Measurements from ENCODE around the gene AGBL5. TPM values are rescaled to one million over a fixed set of nuclear protein-coding genes. Genes with fewer than 3 reads are reported as not detected.

AGBL5 gene
- total and polyA plus RNA-seq, 4 experiments from 2014 or later, result 7.4 to 14.9 (median 10.8) TPM

GRCh38 chr2:27065128-27065527, 13.7 kb downstream of the AGBL5 start:
- no peaks in the 10 kb centered on the region for H3K27me3 Mint-ChIP-seq
- no peaks in the 10 kb centered on the region for H3K9me3 Mint-ChIP-seq
- H3K36me3 Mint-ChIP-seq, result peaks cover 35 to 58% of the 10 kb centered on the region in 2 donors
- peaks cover 26% of the 10 kb centered on the region for H3K36me3 ChIP-seq (ENCODE audit: insufficient read depth, low read length)
- peaks cover 25 to 42% (median 39%) of the 10 kb centered on the region in 4 donors for H3K4me1 Mint-ChIP-seq
- peaks cover 16% of the 10 kb centered on the region for H3K4me1 ChIP-seq (ENCODE audit: insufficient read depth, low read length)
- H3K9me3 ChIP-seq (ENCODE audit: control insufficient read depth in 1 of 2, low read length in 2 of 2), result no peaks in the 10 kb centered on the region
- no peak overlapping the region for H3K4me3 ChIP-seq (ENCODE audit: low read length in 2 of 2)
- POLR2A ChIA-PET (ENCODE audit: partially characterized antibody), result interaction anchor here (1.4 to 8.1 kb wide), 5 partner anchors 8 to 20 kb away, joined by 4 to 53 read pairs (median 5); partner anchors contain the start of gene AGBL5
- intact Hi-C loops (cut with micrococcal nuclease), result no loop called here
- CTCF ChIA-PET (ENCODE audit: partially characterized antibody), result interaction anchor here (1.1 to 1.4 kb wide), 3 partner anchors 12 to 16 kb away, joined by 4 to 5 read pairs (median 4); partner anchors contain the start of gene AGBL5
- H3K27me3 ChIP-seq (ENCODE audit: insufficient read depth, low read length), result no peaks in the 10 kb centered on the region
- H3K4me3 Mint-ChIP-seq, result no peak overlapping the region
- peak overlapping the region in 2 of 7 donors; percentile 33 to 88 for H3K27ac Mint-ChIP-seq
- H3K27ac ChIP-seq (ENCODE audit: low read depth, low read length), result no peak overlapping the region
- no peak for DNase-seq

GRCh38 chr2:27067385-27067784, 15.9 kb downstream of the AGBL5 start:
- Histone ChIP-seq H3K27ac (ENCODE audit: low read depth, low read length) (no peak overlapping the region), H3K27me3 (ENCODE audit: insufficient read depth, low read length) (no peaks in the 10 kb centered on the region), H3K36me3 (ENCODE audit: insufficient read depth, low read length) (peaks cover 26% of the 10 kb centered on the region), H3K9me3 (ENCODE audit: control insufficient read depth in 1 of 2, low read length in 2 of 2) (no peaks in the 10 kb centered on the region), H3K4me1 (ENCODE audit: insufficient read depth, low read length) (peaks cover 30% of the 10 kb centered on the region), H3K4me3 (ENCODE audit: low read length in 2 of 2) (no peak overlapping the region)
- no peak overlapping the region for H3K4me3 Mint-ChIP-seq
- peaks cover 34 to 63% of the 10 kb centered on the region in 2 donors for H3K36me3 Mint-ChIP-seq
- intact Hi-C loops (cut with micrococcal nuclease), result no loop called here
- no peaks in the 10 kb centered on the region for H3K9me3 Mint-ChIP-seq
- peak overlapping the region in 1 of 7 donors; percentile 18 for H3K27ac Mint-ChIP-seq
- ChIA-PET POLR2A (ENCODE audit: partially characterized antibody) (interaction anchor here (0.9 to 18.9 kb wide), 3 partner anchors 12 to 67 kb away, joined by 4 to 402 read pairs (median 187); partner anchors contain the start of genes AGBL5, KHK and PREB), CTCF (ENCODE audit: partially characterized antibody) (interaction anchor here (1.8 to 2.8 kb wide), 2 partner anchors 15 to 17 kb away, joined by 4 to 8 read pairs; partner anchors contain the start of gene AGBL5)
- H3K4me1 Mint-ChIP-seq, result peaks cover 30 to 60% (median 53%) of the 10 kb centered on the region in 4 donors
- no peaks in the 10 kb centered on the region for H3K27me3 Mint-ChIP-seq
- DNase-seq, result no peak

- Histone ChIP-seq H3K9me3 (ENCODE audit: control insufficient read depth in 1 of 2, low read length in 2 of 2) (no peaks in the 10 kb centered on the region), H3K4me3 (ENCODE audit: low read length in 2 of 2) (no peak overlapping the region), H3K4me1 (ENCODE audit: insufficient read depth, low read length) (peaks cover 46% of the 10 kb centered on the region), H3K27ac (ENCODE audit: low read depth, low read length) (peak overlapping the region; percentile 95), H3K27me3 (ENCODE audit: insufficient read depth, low read length) (no peaks in the 10 kb centered on the region), H3K36me3 (ENCODE audit: insufficient read depth, low read length) (peaks cover 26% of the 10 kb centered on the region)
- Mint-ChIP-seq H3K4me1 (peaks cover 31 to 71% (median 60%) of the 10 kb centered on the region in 4 donors), H3K36me3 (peaks cover 24 to 47% of the 10 kb centered on the region in 2 donors), H3K27me3 (no peaks in the 10 kb centered on the region), H3K4me3 (peak overlapping the region in 7 of 8 donors; percentile 6 to 97 (median 36)), H3K9me3 (no peaks in the 10 kb centered on the region), H3K27ac (peak overlapping the region in 6 of 7 donors; percentile 20 to 96 (median 78))
- CTCF ChIA-PET (ENCODE audit: partially characterized antibody), result interaction anchor here (1.1 to 2.8 kb wide), 3 partner anchors 17 to 19 kb away, joined by 3 to 8 read pairs (median 4); partner anchors contain the start of genes AGBL5 and KHK
- no peak for DNase-seq
- POLR2A ChIA-PET (ENCODE audit: partially characterized antibody), result interaction anchor here (8.9 to 18.9 kb wide), 2 partner anchors 14 kb away, joined by 187 to 402 read pairs; partner anchors contain the start of genes AGBL5 and KHK
- intact Hi-C loops (cut with micrococcal nuclease), result no loop called here
Measured at GRCh38 chr2:27069436-27069835, 18.0 kb downstream of the AGBL5 start.

DNA sequence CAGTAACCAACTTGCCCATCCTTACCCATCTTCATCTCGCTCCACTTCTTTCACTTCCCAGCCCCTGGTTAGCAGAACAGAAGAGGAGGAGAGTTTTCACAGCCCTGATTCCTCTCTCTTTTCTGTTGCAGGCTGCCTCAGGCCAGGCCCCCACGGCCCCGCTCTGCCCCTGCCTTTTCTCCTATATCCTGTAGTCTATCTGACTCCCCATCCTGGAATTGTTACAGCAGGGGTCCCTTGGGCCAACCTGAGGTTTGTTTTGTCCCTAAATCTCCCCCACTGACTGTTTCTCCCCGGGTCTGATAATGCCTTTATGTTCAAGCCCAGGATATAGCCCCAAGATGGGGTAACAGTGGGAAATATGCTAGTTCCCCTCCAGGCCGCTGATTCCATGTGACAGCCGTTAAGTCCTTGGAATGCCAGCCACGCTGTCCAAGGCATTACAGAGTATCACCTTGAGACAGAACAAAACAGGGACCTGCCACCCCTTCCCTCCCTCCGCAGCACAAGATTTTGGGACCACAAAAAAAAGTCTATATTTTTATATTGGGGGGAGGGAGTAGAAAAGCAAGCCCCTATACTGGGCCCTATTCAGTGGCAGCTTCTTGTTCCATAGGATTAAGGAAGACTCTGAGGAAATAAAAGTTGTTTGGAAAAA, 18.6 kb downstream of the AGBL5 start:
- intact Hi-C loops (cut with micrococcal nuclease), result loop anchor here (2.0 kb wide), 1 partner anchor 37 kb away; the partner anchor contains the start of gene TMEM214

GRCh38 chr2:27070653-27071276, 19.3 kb downstream of the AGBL5 start:
- Mint-ChIP-seq H3K4me3 (peak overlapping the region; percentile 92 to 98 (median 97)), H3K36me3 (peaks cover 24 to 38% of the 10 kb centered on the region in 2 donors), H3K27ac (peak overlapping the region; percentile 93 to 99 (median 98)), H3K9me3 (no peaks in the 10 kb centered on the region), H3K4me1 (peaks cover 41 to 82% (median 69%) of the 10 kb centered on the region in 4 donors), H3K27me3 (no peaks in the 10 kb centered on the region)
- H3K27me3 ChIP-seq (ENCODE audit: insufficient read depth, low read length), result no peaks in the 10 kb centered on the region
- H3K4me3 ChIP-seq (ENCODE audit: low read length in 2 of 2), result peak overlapping the region; percentile 95 to 97
- peak overlapping the region; percentile 95 for H3K27ac ChIP-seq (ENCODE audit: low read depth, low read length)
- CTCF ChIA-PET (ENCODE audit: partially characterized antibody), result interaction anchor here (1.0 to 5.7 kb wide), 4 partner anchors 14 to 299 kb away, joined by 3 to 46 read pairs (median 9); partner anchors contain the start of genes AGBL5 and KHK
- H3K36me3 ChIP-seq (ENCODE audit: insufficient read depth, low read length), result peaks cover 26% of the 10 kb centered on the region
- POLR2A ChIA-PET (ENCODE audit: partially characterized antibody), result interaction anchor here (0.7 to 18.9 kb wide), 12 partner anchors 8 to 357 kb away, joined by 3 to 402 read pairs (median 4); partner anchors contain the start of genes AGBL5, ATRAID, GTF3C2 and KHK
- DNase-seq, result no peak
- H3K9me3 ChIP-seq (ENCODE audit: control insufficient read depth in 1 of 2, low read length in 2 of 2), result no peaks in the 10 kb centered on the region
- H3K4me1 ChIP-seq (ENCODE audit: insufficient read depth, low read length), result peaks cover 59% of the 10 kb centered on the region
- intact Hi-C loops (cut with micrococcal nuclease), result loop anchor here (1.0 to 2.0 kb wide), 4 partner anchors 11 to 38 kb away; partner anchors contain the start of genes AGBL5, KHK and TMEM214

More for the DNA sequence above, 18.6 kb downstream of the AGBL5 start:
- no peaks in the 10 kb centered on the region for H3K27me3 ChIP-seq (ENCODE audit: insufficient read depth, low read length)
- no peaks in the 10 kb centered on the region for H3K27me3 Mint-ChIP-seq
- peaks cover 26% of the 10 kb centered on the region for H3K36me3 ChIP-seq (ENCODE audit: insufficient read depth, low read length)
- ChIA-PET POLR2A (ENCODE audit: partially characterized antibody) (interaction anchor here (1.4 to 18.9 kb wide), 4 partner anchors 14 to 287 kb away, joined by 3 to 402 read pairs (median 102); partner anchors contain the start of genes AGBL5, GTF3C2, KHK and TMEM214), CTCF (ENCODE audit: partially characterized antibody) (interaction anchor here (1.8 to 5.7 kb wide), 3 partner anchors 14 to 19 kb away, joined by 4 to 46 read pairs (median 8); partner anchors contain the start of genes AGBL5 and KHK)
- peak overlapping the region; percentile 93 to 99 (median 98) for H3K27ac Mint-ChIP-seq
- peaks cover 37 to 78% (median 66%) of the 10 kb centered on the region in 4 donors for H3K4me1 Mint-ChIP-seq
- DNase-seq, result no peak
- peak overlapping the region; percentile 95 for H3K27ac ChIP-seq (ENCODE audit: low read depth, low read length)
- H3K9me3 ChIP-seq (ENCODE audit: control insufficient read depth in 1 of 2, low read length in 2 of 2), result no peaks in the 10 kb centered on the region
- H3K9me3 Mint-ChIP-seq, result no peaks in the 10 kb centered on the region
- peak overlapping the region; percentile 47 to 98 (median 97) for H3K4me3 Mint-ChIP-seq
- H3K4me3 ChIP-seq (ENCODE audit: low read length in 2 of 2), result no peak overlapping the region
- H3K4me1 ChIP-seq (ENCODE audit: insufficient read depth, low read length), result peaks cover 52% of the 10 kb centered on the region
- H3K36me3 Mint-ChIP-seq, result peaks cover 24 to 44% of the 10 kb centered on the region in 2 donors

GRCh38 chr2:27071277-27071989, 20.0 kb downstream of the AGBL5 start, which contains the start of gene OST4:
TSS of gene OST4 (minus strand) at chr2:27071654.
- Mint-ChIP-seq H3K27ac (peak within 1 kb of the TSS; percentile 93 to 99 (median 98)), H3K9me3 (no peaks in the 10 kb centered on the region), H3K4me1 (peaks cover 44 to 86% (median 70%) of the 10 kb centered on the region in 4 donors), H3K36me3 (peaks cover 20 to 35% of the 10 kb centered on the region in 2 donors), H3K4me3 (peak within 1 kb of the TSS; percentile 92 to 98 (median 97)), H3K27me3 (no peaks in the 10 kb centered on the region)
- H3K4me1 ChIP-seq (ENCODE audit: insufficient read depth, low read length), result peaks cover 62% of the 10 kb centered on the region
- ChIA-PET POLR2A (ENCODE audit: partially characterized antibody) (interaction anchor here (0.7 to 18.9 kb wide), 16 partner anchors 9 to 357 kb away, joined by 3 to 402 read pairs (median 4); partner anchors contain the start of genes AGBL5, ATRAID, GTF3C2 and KHK), CTCF (ENCODE audit: partially characterized antibody) (interaction anchor here (1.0 to 5.7 kb wide), 4 partner anchors 13 to 298 kb away, joined by 3 to 46 read pairs (median 9); partner anchors contain the start of genes AGBL5 and KHK)
- intact Hi-C loops (cut with micrococcal nuclease), result loop anchor here (1.0 to 2.0 kb wide), 4 partner anchors 10 to 39 kb away; partner anchors contain the start of genes AGBL5, KHK and TMEM214
- peak within 1 kb of the TSS; percentile 95 to 97 for H3K4me3 ChIP-seq (ENCODE audit: low read length in 2 of 2)
- peaks cover 26% of the 10 kb centered on the region for H3K36me3 ChIP-seq (ENCODE audit: insufficient read depth, low read length)
- no peaks in the 10 kb centered on the region for H3K27me3 ChIP-seq (ENCODE audit: insufficient read depth, low read length)
- no peaks in the 10 kb centered on the region for H3K9me3 ChIP-seq (ENCODE audit: control insufficient read depth in 1 of 2, low read length in 2 of 2)
- DNase-seq, result peak; percentile 87 to 91 (median 89)
- peak within 1 kb of the TSS; percentile 95 for H3K27ac ChIP-seq (ENCODE audit: low read depth, low read length)
